SW 1271 (cell line): ENCODE data around the gene FAM228B.
"Not testable (repeated sequence)": the region's sequence is repeated elsewhere in the genome, so short reads cannot be mapped to it uniquely, and the experiment has no call there.

ENCODE experiments used
- DNase-seq, 2 experiments: peaks; one replicate each; lab custom pipeline; 2025; lab: John Stamatoyannopoulos, UW

FAM228B gene

GRCh38 chr2:24159708-24160107, 36.4 kb downstream of the FAM228B start:
- no peak for DNase-seq

DNA sequence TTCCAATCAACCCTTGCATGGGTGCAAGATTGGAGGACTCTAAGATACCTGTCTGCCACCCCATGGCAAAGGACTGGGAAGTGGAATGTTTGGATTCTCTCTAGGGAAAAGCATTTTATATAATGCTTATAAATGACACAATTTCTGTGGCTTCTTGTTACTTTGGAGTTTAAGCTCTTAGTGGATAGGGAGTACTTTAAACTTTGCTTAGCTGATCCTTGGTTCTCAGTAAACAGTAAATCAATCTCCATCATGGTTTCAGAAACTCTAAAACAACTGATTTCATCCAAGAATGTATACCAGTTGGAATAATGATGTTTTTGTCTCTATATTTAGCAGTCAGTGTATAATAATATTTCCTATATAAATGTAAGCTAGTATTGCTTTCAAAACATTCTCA, 37.5 kb downstream of the FAM228B start:
- no peak for DNase-seq

DNA sequence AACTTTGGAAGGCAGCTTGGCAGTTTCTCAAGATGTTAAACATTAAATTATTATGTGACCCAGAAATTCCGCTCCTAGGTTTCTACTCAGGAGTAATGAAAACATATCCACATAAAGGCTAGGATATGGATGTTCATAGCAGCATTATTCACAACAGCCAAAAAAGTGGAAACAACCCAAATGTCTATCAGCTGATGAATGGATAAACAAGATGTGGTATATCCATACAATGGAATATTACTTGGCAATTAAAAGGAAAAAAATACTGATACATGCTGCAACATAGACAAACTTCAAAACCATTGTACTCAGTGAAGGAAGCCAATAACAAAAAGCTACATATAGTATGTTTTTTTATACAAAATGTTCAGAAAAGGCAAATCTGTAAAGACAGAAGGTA, 39.2 kb downstream of the FAM228B start:
- DNase-seq: no peak

- DNase-seq: no peak
Observed at GRCh38 chr2:24163186-24163585, 39.9 kb downstream of the FAM228B start.

DNA sequence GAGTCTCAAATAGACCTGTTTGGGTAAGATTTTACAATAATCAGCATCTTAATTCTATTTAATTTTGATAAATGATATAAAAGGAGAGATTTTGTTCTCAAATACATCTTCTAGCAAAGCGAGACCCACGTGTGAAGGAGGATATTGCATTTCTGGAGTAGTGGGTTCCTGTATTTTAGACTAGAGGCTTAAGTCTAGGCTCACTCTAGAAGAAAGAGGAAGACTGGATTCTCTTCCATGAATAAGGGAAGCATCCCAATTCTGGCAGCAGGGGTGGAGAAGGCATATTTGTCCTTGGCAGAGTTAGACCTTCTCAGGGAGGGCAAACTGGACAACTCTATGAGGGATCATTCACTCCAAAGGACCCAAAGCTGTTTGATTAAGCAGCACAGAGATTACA, 40.3 kb downstream of the FAM228B start:
- DNase-seq: no peak

- no peak for DNase-seq
Observed at GRCh38 chr2:24164416-24164973, 41.2 kb downstream of the FAM228B start.

GRCh38 chr2:24169023-24169422, 45.8 kb downstream of the FAM228B start:
- no peak for DNase-seq

GRCh38 chr2:24174851-24175277, 51.6 kb downstream of the FAM228B start, which contains the start of gene FAM228A:
Gene FAM228A (plus strand): TSS chr2:24175053. CDS start chr2:24175481, 428 bp downstream.
- no peak for DNase-seq

DNA sequence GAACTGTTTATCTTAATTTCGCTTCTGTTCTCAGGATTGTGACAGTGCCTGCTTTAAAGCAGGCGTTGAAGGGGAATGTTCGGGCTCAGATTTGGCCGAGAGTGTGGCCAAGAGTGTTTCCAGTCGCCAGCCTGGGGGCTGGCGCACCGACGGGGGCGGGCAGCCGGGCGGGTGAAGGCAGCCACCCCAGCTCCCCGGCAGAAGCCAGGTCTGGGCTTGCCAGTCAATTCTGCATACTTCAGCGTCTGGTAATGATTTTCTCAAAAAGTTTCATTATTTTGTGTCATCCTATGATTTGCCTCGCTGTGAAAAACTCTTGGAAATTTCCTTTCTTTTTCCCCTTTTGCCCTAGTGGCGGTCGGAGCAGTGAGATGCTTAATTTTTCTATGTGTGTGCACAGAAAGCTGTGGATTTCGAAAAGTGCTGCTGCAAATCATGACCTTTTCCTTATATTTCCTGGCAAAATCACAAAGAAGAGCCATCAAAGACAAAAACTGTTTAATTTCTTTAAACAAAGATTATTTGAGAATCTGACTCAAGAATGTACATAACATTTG, 52.4 kb downstream of the FAM228B start:
- DNase-seq: no peak

DNA sequence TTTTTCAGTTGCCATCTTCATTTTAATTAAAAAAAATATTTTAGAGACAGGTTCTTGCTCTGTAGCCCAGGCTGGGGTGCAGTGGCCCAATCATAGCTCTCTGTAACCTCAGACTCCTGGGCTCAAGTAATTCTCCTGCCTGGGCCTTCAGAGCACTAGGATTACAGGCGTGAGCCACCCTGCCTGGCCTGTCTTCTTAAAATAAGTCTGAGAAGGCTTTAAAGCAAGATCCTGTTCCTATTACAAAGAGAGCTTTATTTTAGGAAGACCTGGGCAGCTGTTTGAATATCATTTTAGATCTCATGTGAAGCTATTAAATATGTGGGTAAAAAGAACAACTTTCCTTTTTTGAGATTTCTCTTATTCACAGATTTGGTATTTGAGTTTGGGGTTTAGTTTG, 53.1 kb downstream of the FAM228B start:
- no peak for DNase-seq

DNA sequence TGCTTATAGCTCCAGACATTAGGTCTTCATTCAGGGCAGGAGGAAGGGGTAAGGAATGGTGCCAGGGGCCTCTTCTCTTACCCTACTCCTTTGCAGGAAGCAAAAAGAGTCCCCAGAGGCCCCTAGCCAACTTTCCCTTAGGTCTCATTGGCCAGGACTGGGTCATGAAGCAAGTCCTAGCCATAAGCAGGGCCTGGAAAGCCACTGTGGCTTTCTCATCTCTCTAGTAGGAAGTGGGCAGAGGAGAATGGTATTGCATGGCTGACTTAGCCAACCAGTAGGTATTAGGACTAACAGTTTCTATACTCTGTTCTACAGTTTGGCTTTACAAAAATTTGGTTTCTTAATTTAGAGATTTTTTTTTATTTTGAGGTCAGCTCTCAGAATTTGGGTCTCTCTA, 56.4 kb downstream of the FAM228B start:
- no peak for DNase-seq

GRCh38 chr2:24181849-24182248, 58.6 kb downstream of the FAM228B start:
- no peak for DNase-seq

DNA sequence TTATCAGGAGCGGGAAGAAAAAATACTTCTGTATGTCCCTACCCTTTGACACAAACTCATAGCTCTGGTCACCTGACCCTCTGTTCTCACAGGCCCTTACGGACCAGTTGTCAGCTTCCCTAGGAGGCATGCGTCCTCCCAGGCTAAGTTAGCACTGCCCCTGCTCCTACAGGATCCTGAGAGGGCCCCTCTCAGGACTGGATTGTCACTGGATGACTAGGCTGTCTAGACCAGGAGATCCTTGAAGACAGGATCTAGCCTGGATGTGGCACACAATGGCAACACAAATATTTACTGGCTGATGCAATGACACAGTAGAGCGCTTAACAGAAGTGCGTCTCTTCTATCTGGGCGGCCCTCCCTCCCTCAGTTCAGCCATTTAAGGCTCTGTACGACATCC, 59.2 kb downstream of the FAM228B start:
- no peak for DNase-seq

- DNase-seq: no peak
Observed at GRCh38 chr2:24183366-24184069, 60.2 kb downstream of the FAM228B start.

DNA sequence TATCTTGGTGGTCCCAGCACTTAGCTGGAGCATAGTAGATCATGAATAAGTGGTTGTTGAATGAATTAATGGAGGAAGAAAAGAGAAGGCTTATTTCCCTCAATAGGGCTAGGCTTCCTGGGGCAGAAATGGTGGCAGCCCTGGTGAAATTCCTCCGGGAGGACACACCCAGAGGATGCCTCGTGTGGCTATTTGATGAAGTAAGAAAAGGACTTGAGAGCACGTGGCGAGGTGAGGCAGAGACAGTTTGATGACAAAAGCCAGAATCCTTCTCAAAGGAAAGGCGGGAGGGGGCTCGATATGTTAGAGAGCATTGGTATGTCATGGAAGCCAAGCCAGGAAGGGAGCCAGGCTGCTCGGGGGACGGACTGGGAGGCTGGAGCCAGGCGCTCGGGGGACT, 66.3 kb downstream of the FAM228B start:
- DNase-seq: no peak

- no peak for DNase-seq
Observed at GRCh38 chr2:24190503-24190902, 67.2 kb downstream of the FAM228B start.

DNA sequence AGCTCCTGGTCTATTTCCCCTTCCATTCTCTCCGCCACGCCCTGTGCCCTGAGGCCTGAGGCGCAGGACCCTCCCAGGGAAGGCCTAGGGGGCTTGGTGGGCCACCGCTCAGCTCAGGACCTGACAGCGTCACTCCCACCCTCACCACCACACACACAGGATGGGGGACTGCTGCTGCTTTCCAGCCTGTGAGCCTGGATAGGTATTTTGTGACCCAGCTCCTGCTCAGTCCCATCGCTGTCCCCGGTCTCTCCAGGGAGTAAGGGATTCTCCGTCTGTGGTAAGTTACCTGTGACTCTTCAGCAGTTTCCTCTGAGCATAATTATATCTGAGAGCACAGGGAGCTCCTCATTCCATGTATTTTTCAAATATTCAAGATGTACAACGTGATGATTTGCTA, 67.9 kb downstream of the FAM228B start:
- DNase-seq: no peak

GRCh38 chr2:24191848-24192247, 68.6 kb downstream of the FAM228B start:
- DNase-seq: no peak

DNA sequence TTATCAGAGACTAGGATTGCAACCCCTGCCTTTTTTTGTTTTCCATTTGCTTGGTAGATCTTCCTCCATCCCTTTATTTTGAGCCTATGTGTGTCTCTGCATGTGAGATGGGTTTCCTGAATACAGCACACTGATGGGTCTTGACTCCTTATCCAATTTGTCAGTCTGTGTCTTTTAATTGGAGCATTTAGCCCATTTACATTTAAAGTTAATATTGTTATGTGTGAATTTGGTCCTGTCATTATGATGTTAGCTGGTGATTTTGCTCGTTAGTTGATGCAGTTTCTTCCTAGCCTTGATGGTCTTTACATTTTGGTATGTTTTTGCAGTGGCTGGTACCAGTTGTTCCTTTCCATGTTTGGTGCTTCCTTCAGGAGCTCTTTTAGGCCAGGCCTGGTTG, 73.9 kb downstream of the FAM228B start:
- not testable (repeated sequence) for DNase-seq

GRCh38 chr2:24199968-24200590, 76.8 kb downstream of the FAM228B start:
- no peak for DNase-seq

DNA sequence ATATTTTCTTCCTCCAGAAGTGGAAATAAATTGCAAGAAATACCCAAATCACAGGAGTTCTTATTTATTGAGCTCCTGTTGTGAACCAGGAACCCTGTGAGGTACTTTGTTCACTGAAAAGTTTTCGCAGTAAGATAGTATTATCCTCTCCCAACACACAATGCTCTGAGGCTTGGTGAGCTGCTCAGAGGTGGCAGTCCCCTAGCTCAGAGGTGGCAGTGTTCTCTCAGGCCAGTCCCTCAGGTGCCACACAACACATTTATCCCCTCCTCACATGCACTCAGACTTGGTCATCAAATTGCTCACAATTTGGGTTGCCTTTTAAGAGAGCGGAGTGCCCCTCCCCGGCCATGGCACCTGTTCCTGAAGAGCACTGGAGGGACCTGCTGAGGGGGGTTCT, 77.5 kb downstream of the FAM228B start:
- no peak for DNase-seq

DNA sequence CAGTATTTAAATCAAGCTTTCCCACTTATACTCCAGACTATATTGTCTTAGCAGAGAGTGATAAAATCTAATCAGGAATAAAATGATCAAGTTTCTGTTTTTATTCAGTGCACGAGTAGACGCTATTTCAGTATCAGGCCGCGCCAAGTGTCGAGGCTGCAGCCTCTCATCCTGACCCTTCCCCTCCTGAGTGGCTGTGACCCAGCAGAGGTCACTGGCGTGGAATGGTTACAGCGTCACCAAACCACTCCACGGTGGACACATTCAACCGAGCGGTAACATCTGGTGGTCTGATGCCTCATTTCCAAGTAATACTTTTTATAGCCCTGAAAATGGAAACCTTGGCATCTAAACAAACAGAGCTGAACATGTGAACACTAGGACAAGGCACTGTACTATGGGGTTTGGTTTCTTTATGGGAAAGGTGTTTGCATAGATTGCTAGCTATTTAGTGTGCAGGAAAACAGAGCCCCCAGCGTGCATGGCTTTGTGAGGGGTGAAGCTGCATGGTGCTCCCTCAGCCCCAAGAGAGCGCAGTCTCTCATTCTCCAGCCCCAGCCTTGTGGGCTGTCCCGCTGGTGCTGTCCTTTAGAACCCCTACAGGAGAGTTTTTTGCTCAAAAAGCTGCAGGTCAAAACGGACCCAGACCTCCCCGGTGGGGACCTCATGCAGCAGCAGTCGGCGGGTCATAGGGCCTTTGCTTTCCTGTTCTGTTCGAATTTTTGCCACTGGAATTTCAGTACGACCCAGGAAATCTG, 79.9 kb downstream of the FAM228B start:
- no peak for DNase-seq

DNA sequence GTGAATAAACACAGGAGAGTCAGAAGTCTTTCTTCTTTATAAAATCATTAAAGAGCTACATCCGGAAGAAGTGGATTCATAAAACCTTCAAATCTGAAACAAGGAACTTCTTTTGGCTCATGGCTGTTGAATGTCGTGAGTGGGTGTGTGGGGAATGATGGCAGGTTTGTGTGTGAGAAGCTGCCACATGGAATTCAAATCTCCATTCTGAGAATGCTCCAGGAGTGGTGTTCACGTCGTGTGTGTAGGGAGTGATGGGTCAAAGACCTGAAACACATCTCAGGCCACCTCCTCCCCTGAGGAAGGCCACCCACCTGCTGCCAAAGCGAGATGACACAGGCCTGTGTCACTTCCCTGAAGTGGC, 80.5 kb downstream of the FAM228B start:
- no peak for DNase-seq
